HEK293 (cell line): Measurements from ENCODE around the gene TRNT1.

ENCODE experiments used
- CTCF ChIP-seq: fragments of 450-650 bp; formaldehyde crosslinking; IDR thresholded peaks from 2 replicates; pipeline ENCODE4 v1.5.1; 2016; ENCODE audit warnings: missing biosample characterization, missing genetic modification characterization
- REST ChIP-seq: fragments of 450-650 bp; formaldehyde crosslinking; IDR thresholded peaks from 2 replicates; pipeline ENCODE4 v1.5.1; 2016; ENCODE audit warnings: missing biosample characterization, missing genetic modification characterization
- ZFP37 ChIP-seq: fragments of 450-650 bp; formaldehyde crosslinking; IDR thresholded peaks from 2 replicates; pipeline ENCODE4 v1.5.1; 2016; ENCODE audit warnings: missing biosample characterization, missing genetic modification characterization
- ZNF157 ChIP-seq: fragments of 450-650 bp; formaldehyde crosslinking; IDR thresholded peaks from 2 replicates; pipeline ENCODE4 v1.5.1; 2016; ENCODE audit warnings: missing biosample characterization, missing genetic modification characterization
- ZNF202 ChIP-seq: fragments of 450-650 bp; formaldehyde crosslinking; IDR thresholded peaks from 2 replicates; pipeline ENCODE4 v1.5.1; 2016; ENCODE audit warnings: missing biosample characterization, missing genetic modification characterization, borderline replicate concordance
- ZNF274 ChIP-seq, 2 experiments: fragments of 200-500 bp in 1 of 2; fragments of 450-650 bp in 1 of 2; sonication (Bioruptor generic) in 1 of 2; formaldehyde crosslinking in 1 of 2; IDR thresholded peaks; 2 replicates each; pipeline versions ENCODE4 v1.5.1 to v1.6.1; 2014 to 2016; ENCODE audit warnings: borderline replicate concordance in 1 of 2, inconsistent platforms in 1 of 2, low read length in 1 of 2, missing biosample characterization in 1 of 2, missing genetic modification characterization in 1 of 2
- ZNF311 ChIP-seq: fragments of 450-650 bp; formaldehyde crosslinking; IDR thresholded peaks from 2 replicates; pipeline ENCODE4 v1.5.1; 2017; ENCODE audit warnings: missing biosample characterization, missing genetic modification characterization, borderline replicate concordance
- ZNF433 ChIP-seq: fragments of 450-650 bp; formaldehyde crosslinking; IDR thresholded peaks from 2 replicates; pipeline ENCODE4 v1.5.1; 2016; ENCODE audit warnings: missing biosample characterization, missing genetic modification characterization, low read depth
- TF ChIP-seq, protein P1 (sequence below): fragments of 450-650 bp; formaldehyde crosslinking; IDR thresholded peaks from 2 replicates; pipeline ENCODE4 v1.5.1; 2016; ENCODE audit warnings: missing biosample characterization, missing genetic modification characterization, low read depth

- TF ChIP-seq ZFP37 = no peak
- TF ChIP-seq ZNF157 (tag by site-specific recombination) = no peak
- TF ChIP-seq, protein P1, sequence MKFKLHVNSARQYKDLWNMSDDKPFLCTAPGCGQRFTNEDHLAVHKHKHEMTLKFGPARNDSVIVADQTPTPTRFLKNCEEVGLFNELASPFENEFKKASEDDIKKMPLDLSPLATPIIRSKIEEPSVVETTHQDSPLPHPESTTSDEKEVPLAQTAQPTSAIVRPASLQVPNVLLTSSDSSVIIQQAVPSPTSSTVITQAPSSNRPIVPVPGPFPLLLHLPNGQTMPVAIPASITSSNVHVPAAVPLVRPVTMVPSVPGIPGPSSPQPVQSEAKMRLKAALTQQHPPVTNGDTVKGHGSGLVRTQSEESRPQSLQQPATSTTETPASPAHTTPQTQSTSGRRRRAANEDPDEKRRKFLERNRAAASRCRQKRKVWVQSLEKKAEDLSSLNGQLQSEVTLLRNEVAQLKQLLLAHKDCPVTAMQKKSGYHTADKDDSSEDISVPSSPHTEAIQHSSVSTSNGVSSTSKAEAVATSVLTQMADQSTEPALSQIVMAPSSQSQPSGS = no peak
- TF ChIP-seq CTCF (tag by site-specific recombination) = no peak
- TF ChIP-seq ZNF274 (IDR thresholded peaks at IDR 0.05; ENCODE audit: low read length) = no peak
- TF ChIP-seq ZNF274 (tag by site-specific recombination; IDR thresholded peaks at IDR 0.05; ENCODE audit: borderline replicate concordance) = no peak
- no peak for TF ChIP-seq ZNF433 (tag by site-specific recombination)
- no peak for TF ChIP-seq REST (tag by site-specific recombination)
- no peak for TF ChIP-seq ZNF202
- TF ChIP-seq ZNF311 (tag by site-specific recombination) = no peak
Measured at GRCh38 chr3:3107181-3107580, 19.6 kb upstream of the TRNT1 start.
